NCI-H1417 treated with DMSO at 0.1 percent for 48 hours (cell line): ENCODE data around the gene CD9.
"Not testable (repeated sequence)": the region's sequence is repeated elsewhere in the genome, so short reads cannot be mapped to it uniquely, and the experiment has no call there.

Experiments
- DNase-seq: peaks from one replicate; lab custom pipeline; 2025; lab: John Stamatoyannopoulos, UW

The CD9 gene

DNA sequence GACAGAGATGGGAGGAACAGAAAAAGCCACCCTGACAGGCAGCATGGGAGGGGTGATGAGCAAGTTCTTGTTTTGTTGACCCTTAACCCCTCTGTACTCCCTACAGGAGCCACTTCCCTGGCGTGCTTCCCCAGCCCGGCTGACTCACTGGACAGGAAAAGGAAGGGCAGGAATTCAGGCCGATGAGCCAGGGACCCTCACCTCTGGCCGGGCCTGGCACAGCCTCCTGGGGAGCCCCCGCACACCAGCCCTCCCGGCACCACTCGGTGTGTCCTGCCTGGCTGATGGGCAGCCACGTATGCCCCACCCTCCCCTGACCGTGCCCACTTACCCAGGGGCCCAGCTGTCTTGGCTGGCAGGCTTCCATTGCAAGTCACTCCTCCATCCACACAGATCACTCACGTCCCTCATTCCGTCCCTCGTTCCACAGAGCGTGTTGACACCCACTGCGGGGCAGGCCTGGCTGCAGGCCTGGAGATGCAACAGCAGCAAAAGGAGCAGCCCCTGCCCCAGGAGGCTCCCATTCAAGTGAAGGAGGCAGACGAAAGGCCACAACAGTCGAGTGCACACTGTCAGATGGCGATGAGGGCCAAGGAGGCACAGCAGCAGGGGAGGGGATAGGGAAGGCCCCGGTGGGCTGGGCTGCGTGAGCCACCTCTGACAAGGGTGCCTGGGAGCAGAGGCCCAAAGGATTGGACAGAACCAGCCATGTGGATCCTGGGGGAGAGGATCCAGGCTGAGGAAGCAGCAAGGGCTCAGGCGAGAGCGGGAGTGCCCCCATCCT, 19.7 kb upstream of the CD9 start:
- no peak for DNase-seq

DNA sequence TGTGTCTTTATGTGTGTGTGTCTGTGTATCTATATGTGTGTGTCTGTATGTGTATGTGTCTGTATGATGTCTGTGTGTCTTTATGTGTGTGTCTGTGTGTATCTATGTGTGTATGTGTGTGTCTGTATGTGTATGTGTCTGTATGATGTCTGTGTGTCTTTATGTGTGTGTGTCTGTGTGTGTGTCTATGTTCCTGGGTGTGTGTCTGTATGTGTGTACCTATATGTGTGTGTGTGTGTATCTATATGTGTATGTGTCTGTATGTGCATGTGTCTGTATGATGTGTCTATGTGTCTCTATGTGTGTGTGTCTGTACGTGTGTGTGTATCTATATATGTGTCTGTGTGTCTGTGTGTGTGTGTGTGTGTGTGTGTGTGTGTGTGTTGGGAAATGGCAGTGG, 19.0 kb upstream of the CD9 start:
- DNase-seq, result no peak

DNA sequence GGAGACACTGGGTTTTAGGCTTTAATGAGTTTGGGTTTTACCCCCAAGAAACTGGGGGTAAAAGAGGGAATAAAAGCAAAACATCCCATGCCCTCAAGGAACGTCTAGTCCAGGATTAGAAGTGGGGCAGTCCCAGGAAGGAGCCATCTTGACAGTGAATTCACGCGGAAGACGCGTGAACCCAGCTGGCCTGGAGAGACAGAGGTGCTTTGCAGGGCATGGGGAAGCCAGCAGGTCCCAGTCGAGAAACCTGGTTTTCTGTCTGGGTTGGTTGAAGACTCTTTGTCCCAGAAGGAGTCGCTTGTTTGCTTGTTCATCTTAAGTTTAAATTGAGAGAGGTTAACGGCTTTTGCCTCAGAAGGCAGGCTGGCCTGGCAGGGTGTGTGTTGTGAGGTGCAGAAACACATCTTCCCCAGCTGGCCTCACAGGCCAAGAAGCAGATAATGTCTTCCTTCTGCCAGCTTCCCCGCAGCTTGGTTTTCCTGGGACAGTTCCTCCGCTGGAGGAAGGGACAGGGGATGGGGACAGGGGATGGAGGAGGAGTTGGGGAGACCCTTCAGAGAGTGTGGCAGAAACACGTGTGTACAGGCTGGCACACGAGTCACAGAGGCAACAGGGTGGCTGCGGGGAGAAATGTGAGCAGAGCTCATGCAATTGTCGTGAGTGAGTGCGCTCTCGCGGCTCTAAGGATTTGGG, 18.5 kb upstream of the CD9 start:
- DNase-seq, result no peak

DNA sequence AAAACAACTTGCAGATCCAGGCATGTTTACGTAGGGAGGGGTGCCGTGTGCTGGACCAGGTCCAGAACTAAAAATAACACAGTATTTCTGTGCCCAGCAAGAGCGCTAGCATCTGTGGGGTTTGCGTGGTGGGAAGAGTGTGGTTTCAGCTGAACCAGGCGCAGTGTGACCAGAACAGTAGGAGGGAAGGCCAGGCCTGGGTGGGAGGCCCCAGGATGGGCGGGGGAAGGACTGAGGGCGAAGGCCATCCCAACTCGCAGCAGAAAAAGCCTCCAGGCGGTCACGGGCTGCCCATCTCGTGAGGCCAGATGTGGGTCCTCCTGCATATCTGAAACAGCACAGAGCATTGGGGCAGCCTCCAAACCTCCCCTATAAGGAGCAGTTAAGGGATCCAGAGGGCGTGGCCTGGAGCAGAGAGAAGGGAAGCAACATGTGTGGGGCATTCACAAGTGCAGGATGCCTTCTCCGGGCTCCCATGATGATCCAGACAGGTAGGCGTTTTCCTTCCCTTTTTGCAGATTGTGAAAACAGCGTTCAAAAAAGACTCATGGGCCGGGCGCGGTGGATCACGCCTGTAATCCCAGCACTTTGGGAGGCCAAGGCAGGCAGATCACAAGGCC, 17.8 kb upstream of the CD9 start:
- no peak for DNase-seq

DNA sequence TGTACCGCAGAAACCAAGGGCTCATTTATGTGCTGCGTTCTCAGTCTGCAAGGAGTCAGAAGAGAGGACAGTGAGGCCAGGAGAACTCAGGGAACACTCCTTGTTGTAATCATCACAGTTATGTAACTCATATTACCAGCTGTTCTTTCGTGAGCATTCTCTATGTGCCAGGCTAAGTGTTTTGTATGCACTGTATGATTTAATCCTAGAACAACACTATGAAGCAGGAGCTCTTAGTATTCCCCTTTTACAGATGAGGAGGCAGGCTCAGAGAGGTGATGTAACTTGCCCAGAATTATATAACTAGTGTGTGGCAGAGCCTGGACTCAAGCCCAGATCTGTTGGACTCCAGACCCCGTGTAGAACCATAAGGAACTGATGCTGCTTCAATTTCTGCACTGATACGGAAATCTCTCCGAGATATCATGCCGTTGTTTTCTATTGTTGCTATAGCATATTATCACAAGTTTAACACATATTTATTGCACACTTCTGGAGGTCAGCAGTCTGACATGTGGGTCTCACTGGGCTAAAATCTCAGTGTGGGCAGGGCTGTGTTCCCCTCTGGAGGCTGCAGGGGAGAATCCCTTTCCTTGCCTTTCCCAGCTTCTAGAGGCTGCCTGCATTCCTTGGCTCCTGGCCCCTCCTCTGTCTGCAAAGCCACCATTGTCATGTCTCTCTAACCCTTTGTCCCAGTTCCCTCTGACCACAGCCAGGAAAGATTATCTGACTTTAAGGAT, 16.3 kb upstream of the CD9 start:
- no peak for DNase-seq

DNA sequence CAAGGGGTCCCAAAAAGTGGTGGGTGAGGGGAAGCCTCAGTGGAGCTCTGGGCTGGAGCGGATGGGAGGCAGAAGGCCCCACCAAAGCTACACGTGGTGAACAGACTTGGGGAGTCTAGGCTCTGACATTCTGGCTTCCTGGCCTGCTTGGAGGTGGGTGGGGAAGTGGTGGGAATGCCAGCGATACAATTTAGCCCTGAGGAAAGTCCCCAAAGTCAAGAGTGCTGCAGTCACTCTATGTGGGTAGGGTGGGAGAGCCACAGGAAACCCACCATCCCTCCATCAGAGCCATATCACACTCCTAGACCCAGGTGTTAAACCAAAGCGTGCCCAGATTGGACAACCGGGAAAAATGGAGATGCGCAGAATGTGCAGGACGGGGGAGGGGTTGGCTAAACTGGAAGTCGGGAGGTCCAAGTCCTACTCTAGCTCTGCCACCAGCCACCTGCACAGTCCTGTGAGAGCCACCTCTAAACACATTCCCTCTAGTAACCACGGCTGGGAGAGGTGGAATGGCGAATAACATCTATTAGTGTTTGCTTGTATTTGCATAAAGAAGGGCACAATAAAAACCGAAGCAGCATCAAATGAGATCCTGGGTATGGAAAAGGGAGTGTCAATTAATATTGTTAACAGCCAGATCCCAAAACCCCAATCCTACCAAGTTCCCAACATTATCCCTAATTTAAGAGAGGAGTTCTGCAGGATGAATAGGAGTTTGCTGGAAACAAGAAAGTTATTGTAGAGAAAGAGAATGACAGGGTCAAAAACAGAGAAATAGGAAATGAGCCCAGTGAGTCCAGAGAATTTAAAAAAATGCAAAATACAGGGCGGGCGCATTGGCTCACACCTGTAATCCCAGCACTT, 14.0 kb upstream of the CD9 start:
- DNase-seq, result no peak

DNA sequence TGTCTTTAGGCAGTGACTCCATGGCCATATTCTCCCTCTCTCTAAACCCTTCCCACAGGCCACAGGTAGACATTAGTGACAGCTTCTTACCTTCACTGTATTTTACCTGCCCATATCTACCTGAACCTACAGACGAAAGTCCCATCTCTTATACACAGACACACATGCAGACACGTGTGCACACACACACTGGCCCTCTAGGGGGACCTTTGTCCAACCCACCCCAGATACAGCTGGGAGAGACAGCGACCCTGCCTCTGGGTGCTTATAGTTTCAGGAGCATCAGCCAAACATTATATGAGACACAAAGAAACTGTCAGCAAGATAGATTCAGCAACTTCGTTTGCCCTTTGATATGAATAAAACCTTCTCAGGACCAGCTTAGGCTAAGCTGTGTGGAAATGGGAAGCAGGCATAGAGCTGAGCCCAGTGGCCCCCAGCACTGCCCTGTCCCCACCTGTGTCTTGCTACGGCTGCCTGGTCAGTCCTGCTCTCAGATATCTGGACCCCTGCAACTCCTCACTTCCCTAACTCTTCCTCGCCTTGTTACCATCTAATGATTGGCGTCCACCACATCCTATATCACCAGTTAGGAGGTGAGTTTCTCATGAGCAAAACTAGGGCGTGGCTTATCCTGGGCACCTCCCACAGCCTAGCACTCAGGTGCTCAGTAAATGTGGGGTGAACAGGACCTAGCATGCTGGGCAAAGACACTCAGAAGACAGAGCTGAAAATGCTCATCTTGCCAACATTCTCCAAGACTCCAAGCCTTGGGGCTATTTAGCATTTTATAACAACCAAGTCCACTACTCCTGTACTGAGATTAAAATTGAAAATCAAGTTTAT, 12.0 kb upstream of the CD9 start:
- no peak for DNase-seq

DNA sequence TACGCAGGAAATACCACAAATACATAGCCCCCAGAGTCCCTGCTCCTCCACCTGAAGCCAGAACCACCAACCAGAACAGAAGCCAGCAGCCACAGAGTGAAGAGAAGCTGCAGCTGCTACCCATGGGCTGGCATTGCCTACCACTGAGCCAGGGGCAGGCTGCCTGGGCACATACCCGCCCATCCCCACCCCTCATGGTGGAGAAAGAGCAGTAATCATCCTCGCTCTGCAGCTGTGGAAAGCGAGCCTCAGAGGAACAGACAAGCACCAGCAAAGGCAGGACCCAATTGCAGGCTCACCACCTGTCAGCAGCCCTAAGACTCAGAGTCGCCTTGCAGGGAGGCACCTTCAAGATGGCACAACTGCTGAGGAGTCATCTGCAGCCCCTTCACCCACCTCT, 11.2 kb upstream of the CD9 start:
- no peak for DNase-seq

DNA sequence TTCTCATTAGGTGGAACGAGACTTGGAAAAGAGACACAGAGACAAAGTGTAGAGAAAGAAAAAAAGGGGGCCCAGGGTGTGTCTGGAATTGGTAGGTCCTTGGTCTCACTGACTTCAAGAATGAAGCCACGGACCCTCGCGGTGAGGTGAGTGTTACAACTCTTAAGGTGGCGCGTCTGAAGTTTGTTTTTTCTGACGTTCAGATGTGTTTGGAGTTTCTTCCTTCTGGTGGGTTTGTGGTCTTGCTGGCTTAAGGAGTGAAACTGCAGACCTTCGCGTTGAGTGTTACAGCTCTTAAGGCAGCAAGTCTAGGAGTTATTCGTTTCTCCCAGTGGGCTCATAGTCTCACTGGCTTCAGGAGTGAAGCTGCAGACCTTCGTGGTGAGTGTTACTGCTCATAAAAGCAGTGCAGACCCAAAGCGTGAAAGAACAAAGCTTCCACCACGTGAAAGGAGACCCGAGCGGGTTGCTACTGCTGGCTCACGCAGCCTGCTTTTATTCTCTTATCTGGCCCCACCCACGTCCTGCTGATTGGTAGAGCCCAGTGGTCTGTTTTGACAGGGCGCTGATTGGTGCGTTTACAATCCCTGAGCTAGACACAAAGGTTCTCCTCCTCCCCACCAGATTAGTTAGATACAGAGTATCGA, 10.1 kb upstream of the CD9 start:
- not testable (repeated sequence) for DNase-seq

DNA sequence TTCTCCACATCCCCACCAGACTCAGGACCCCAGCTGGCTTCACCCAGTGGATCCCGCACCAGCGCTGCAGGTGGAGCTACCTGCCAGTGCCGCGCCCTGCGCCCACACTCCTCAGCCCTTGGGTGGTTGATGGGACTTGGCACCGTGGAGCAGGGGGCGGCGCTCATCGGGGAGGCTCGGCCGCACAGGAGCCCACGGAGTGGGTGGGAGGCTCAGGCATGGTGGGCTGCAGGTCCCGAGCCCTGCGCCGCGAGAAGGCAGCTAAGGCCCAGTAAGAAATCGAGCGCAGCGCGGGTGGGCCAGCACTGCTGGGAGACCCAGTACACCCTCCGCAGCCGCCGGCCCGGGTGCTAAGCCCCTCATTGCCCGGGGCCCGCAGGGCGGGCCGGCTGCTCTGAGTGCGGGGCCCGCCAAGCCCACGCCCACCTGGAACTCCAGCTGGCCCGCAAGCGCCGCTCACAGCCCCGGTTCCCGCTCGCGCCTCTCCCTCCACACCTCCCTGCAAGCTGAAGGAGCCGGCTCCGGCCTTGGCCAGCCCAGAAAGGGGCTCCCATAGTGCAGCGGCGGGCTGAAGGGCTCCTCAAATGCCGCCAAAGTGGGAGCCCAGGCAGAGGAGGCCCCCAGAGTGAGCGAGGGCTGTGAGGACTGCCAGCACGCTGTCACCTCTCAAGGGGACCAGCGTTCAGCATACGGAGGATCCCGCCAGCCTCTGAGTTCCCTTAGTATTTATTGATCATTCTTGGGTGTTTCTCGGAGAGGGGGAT, 9.3 kb upstream of the CD9 start:
- not testable (repeated sequence) for DNase-seq

DNA sequence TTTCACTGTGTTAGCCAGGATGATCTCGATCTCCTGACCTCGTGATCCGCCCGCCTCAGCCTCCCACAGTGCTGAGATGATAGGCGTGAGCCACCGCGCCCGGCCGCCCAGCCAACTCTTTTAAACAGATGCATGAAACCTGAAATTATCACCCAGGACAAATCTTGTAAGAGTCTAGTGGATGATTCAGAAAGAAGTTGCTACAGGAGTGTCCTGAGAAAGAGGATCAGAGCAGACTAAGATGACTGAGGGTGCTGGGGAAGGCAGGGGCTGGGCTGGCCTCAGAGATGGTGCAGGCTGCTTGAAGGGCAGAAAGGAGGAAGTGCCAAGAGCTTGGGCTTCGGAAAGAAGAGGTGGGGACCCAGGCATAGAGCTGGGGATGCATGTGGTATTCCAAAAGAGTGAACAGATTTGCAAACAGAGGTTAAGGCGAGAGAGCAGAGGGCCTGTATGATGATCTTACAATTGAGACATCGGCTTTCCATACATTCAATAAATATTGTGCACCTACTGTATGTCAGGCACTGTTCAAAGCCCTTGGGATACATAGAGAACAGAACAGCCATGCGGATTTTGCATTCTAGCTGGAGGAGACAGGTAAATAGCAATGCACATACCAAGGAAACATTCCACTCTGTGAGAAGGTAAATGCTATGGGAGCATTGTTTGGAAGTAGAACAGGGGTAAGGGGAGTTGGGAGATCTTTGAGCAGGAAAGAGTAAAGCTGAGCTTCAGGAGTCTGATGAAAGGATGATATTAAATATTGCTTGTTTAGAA, 7.4 kb upstream of the CD9 start:
- no peak for DNase-seq

DNA sequence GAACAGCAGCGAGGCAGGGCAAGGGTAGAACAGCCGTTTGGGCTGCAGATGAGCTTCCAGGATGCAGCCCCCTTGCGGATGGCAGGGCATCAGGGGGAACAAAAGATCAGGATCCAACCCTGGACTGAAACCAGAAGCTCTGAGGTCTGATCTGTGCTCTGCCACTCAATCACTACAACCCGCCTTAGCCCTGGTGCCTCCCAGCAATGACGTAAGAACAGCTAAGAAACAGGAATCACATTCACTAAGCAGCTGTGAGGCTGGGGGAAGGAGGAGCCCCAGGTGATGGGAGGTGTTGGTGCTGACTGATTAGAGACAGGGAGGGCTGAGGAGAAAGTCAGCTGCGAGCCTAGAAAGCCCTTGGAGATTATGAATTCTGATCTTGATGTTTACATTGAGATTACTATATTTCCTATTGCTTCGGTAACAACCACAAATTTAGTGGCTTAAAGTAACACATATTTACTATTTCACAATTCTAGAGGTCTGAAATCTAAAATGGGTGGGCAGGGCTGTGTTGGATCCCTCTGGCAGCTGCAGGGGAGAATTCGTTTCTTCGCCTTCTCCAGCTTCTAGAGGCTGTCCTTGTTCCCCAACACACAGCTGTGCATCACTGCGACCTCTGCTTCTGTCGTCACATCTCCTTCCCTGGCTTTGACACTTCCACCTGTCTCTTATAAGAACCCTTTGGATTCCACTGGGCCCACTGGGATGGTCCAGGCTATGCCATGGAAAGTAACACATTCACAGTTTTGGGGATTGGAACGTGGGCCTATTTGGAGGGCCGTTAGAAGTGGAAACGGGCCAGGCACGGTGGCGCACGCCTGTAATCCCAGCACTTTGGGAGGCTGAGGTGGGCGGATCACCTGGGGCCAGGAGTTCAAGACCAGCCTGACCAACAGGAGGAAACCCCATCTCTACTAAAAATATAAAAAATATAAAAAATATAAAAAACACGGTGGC, 6.1 kb upstream of the CD9 start:
- DNase-seq, result no peak

DNA sequence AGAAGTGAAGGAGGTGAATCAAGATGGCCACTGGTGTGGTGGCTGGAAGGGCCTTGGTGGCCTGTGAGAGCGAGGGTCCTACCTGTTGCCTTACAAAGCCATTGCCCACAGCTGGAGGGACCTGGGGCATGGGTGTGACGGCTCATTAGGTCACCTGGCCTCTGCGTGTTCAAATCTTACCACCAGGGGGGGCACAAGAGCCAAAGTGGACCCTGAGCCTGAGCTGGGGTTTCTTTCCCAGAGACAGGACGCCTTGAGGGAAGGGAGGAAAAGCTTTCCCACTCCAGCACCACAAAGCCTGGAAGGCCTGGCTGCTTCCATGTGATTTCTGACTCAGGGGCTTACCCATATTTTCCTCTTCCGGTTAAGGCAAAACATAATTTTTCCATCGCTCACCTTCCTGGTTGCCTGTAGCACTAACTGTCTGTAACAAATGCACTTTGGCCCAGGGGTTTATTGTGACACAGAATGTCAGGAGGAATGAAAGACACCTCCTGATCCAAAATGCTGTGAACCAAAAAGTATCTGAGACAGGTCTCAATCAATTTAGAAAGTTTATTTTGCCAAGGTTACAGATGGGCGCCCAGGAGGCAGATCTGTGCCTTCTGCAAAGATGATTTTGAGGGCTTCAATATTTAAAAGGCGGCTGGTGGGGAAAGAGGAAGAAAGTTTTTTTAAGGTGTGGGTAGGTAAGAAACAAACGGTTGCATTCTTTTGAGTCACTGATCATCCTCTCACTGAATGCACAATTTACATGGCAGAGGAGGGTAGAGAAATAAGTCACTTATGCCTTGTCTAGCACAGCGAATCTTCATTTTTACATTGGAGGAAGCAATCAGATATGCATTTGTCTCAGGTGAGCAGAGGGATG, 4.3 kb upstream of the CD9 start:
- DNase-seq, result peak; percentile 7

DNA sequence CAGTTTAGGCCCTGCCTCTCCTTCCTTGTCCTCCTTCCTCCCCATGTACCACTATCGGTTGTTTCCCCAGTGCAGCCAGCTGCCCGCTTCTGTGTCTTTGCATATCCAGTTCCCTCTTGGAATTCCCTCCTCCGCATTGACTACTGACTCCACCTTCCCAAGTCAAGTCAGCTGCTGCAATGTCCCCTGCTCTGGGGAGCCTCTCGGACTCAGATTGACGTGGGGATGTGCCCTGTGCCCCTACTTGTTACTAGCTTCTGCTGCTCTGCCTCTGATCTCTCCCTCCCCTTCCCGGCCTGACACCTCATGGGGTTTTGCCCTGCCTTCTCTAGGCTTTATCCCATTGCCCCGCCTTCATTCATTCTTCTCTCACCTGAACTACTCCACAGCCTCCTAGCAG, 2.1 kb upstream of the CD9 start:
- no peak for DNase-seq

DNA sequence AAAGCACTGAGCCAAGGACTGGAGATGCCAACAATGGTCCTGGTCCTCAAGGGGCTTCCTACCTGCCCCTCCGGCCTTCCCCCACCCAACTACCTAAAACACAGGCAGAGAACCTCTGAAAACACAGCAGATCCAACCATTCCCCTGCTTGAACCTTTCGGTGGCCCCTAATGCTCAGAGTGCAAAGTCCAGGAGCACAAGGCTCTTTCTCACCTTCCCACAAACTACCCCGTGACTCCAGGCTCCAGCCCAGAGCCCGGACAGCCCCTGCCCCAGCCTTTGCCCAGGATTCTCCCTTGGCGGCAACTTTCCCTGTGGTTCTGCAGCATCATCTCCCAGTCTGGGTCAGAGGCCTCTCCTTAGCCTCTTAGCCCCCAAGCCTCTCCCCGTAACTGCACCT, 1.6 kb upstream of the CD9 start:
- no peak for DNase-seq

DNA sequence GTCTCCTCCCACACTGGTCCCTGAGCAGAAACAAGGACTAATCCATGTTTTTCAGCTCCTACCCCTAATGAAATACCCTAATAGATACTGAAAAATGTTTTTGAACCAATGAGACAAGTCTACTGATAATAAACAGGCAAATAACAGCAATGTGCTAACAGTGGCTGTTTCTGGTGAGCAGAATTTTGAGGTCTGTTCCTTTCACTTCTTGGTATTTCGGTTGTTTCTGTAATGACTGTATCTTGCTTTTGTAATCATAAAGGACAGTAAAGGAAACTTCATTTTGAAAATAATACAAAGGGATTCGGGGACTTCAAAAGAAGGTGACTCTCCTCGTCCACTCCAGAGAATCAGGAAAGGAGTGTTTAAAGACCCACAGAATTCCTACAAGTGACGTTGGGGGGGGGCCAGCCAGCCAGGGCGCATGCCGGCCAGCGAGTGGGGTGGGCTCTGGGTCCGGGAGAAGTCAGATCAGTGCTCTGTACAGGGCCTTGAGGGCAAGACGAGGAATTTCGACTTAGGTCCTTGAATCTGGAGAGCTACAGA, 1.1 kb upstream of the CD9 start:
- no peak for DNase-seq
